Astrocyte (in vitro differentiated cells and primary cell): Measurements from ENCODE around the gene NTRK3. TPM values are rescaled to one million over a fixed set of nuclear protein-coding genes. Genes with fewer than 3 reads are reported as not detected.

Experiments used
- DNase-seq: peaks from one replicate; pipeline ENCODE4 v3.0.0-alpha.2; 2010; ENCODE audit warnings: low read depth
- FAIRE-seq: peaks from 2 replicates; lab custom pipeline; 2011; peaks lifted over from hg19 to GRCh38; lab: Jason Lieb, UNC
- H2AFZ ChIP-seq: 2 replicates; pipeline ENCODE4 v1.6.0; 2012; ENCODE audit warnings: low read depth, low read length, inconsistent platforms
- H3K27ac ChIP-seq: 2 replicates; pipeline ENCODE4 v1.5.1; 2011; ENCODE audit warnings: low read depth, low read length, inconsistent platforms
- H3K27me3 ChIP-seq: 2 replicates; pipeline ENCODE4 v1.6.0; 2011; ENCODE audit warnings: low read length, inconsistent platforms; ENCODE audit not compliant: insufficient read depth
- H3K36me3 ChIP-seq: 2 replicates; pipeline ENCODE4 v1.5.1; 2011; ENCODE audit warnings: low read length, inconsistent platforms; ENCODE audit not compliant: insufficient read depth
- H3K4me1 ChIP-seq: 2 replicates; pipeline ENCODE4 v1.5.1; 2011; ENCODE audit warnings: low read length, inconsistent platforms; ENCODE audit not compliant: insufficient read depth
- H3K4me2 ChIP-seq: 2 replicates; pipeline ENCODE4 v1.6.0; 2012; ENCODE audit warnings: low read length, inconsistent platforms
- H3K4me3 ChIP-seq: 2 replicates; pipeline ENCODE4 v1.5.1; 2011; ENCODE audit warnings: low read depth, mild to moderate bottlenecking, low read length, inconsistent platforms; ENCODE audit not compliant: insufficient read depth
- H3K79me2 ChIP-seq: 2 replicates; pipeline ENCODE4 v1.6.0; 2012; ENCODE audit warnings: mild to moderate bottlenecking, low read length, inconsistent platforms; ENCODE audit not compliant: insufficient read depth
- H3K9ac ChIP-seq: 2 replicates; pipeline ENCODE4 v1.6.0; 2012; ENCODE audit warnings: mild to moderate bottlenecking, low read length, inconsistent platforms
- H3K9me3 ChIP-seq: 2 replicates; pipeline ENCODE4 v1.5.1; 2012; ENCODE audit warnings: low read depth, mild to moderate bottlenecking, low read length, inconsistent platforms; ENCODE audit not compliant: insufficient read depth
- H4K20me1 ChIP-seq: 2 replicates; pipeline ENCODE4 v1.6.0; 2012; ENCODE audit warnings: low read length, inconsistent platforms; ENCODE audit not compliant: insufficient read depth
- H3K27ac Mint-ChIP-seq: one replicate; pipeline ENCODE4 v1.8.0; 2021; ENCODE audit warnings: mild to moderate bottlenecking, mixed read lengths; ENCODE audit not compliant: unreplicated experiment
- H3K27me3 Mint-ChIP-seq: one replicate; pipeline ENCODE4 v1.8.0; 2021; ENCODE audit warnings: low read depth, mixed read lengths; ENCODE audit not compliant: unreplicated experiment
- H3K36me3 Mint-ChIP-seq: one replicate; pipeline ENCODE4 v1.8.0; 2021; ENCODE audit warnings: low read depth, mixed read lengths; ENCODE audit not compliant: unreplicated experiment
- H3K4me1 Mint-ChIP-seq: one replicate; pipeline ENCODE4 v1.8.0; 2021; ENCODE audit warnings: low read depth, mixed read lengths; ENCODE audit not compliant: unreplicated experiment
- H3K4me3 Mint-ChIP-seq: one replicate; pipeline ENCODE4 v1.8.0; 2021; ENCODE audit warnings: mild to moderate bottlenecking, moderate library complexity, mixed read lengths; ENCODE audit not compliant: unreplicated experiment
- H3K9me3 Mint-ChIP-seq: one replicate; pipeline ENCODE4 v1.8.0; 2021; ENCODE audit warnings: mild to moderate bottlenecking, mixed read lengths; ENCODE audit not compliant: unreplicated experiment
- CTCF ChIP-seq: IDR thresholded peaks from 2 replicates; pipeline ENCODE4 v1.5.1; 2011; ENCODE audit warnings: low read depth, mild to moderate bottlenecking, inconsistent platforms, low read length, moderate library complexity; ENCODE audit not compliant: insufficient read depth
- EZH2 ChIP-seq: IDR thresholded peaks from 2 replicates; pipeline ENCODE4 v1.6.1; 2012; ENCODE audit warnings: mild to moderate bottlenecking, low read length, inconsistent platforms; ENCODE audit not compliant: insufficient read depth
- total RNA-seq: library from RNA; stranded (reverse); gene quantifications from 2 replicates; pipeline ENCODE4 v1.2.1, GENCODE V29; 2021

The NTRK3 gene
- total RNA-seq, 1 donor from 2014 or later = 12.9 TPM

- Histone ChIP-seq H3K4me1 (peaks cover 3% of the 10 kb centered on the region), H4K20me1 (no peaks in the 10 kb centered on the region), H3K9me3 (no peaks in the 10 kb centered on the region), H2AFZ (no peak overlapping the region), H3K27me3 (no peaks in the 10 kb centered on the region), H3K4me2 (no peak overlapping the region), H3K27ac (no peak overlapping the region), H3K4me3 (no peak overlapping the region), H3K9ac (no peak overlapping the region), H3K36me3 (no peaks in the 10 kb centered on the region), H3K79me2 (no peaks in the 10 kb centered on the region)
- no peaks in the 10 kb centered on the region for H3K9me3 Mint-ChIP-seq
- no peak for DNase-seq
- no peak overlapping the region for H3K27ac Mint-ChIP-seq
- no peak for FAIRE-seq
- H3K27me3 Mint-ChIP-seq = peaks cover 3% of the 10 kb centered on the region
- H3K4me3 Mint-ChIP-seq = no peak overlapping the region
- H3K36me3 Mint-ChIP-seq = peaks cover 2% of the 10 kb centered on the region
- no peak for TF ChIP-seq EZH2
- no peak for TF ChIP-seq CTCF
- H3K4me1 Mint-ChIP-seq = peaks cover 13% of the 10 kb centered on the region
Observed at GRCh38 chr15:88015228-88015860, 241.2 kb downstream of the NTRK3 start.

GRCh38 chr15:88014454-88015160, 241.9 kb downstream of the NTRK3 start:
- H4K20me1 ChIP-seq = no peaks in the 10 kb centered on the region

More at GRCh38 chr15:88014454-88015160, 241.9 kb downstream of the NTRK3 start:
- H2AFZ ChIP-seq = no peak overlapping the region
- peaks cover 3% of the 10 kb centered on the region for H3K4me1 ChIP-seq
- H3K36me3 ChIP-seq = no peaks in the 10 kb centered on the region
- H3K9me3 ChIP-seq = no peaks in the 10 kb centered on the region
- no peaks in the 10 kb centered on the region for H3K27me3 Mint-ChIP-seq
- no peak overlapping the region for H3K4me2 ChIP-seq
- TF ChIP-seq EZH2 = no peak
- TF ChIP-seq CTCF = no peak
- H3K27ac Mint-ChIP-seq = no peak overlapping the region
- peaks cover 8% of the 10 kb centered on the region for H3K4me1 Mint-ChIP-seq
- no peak overlapping the region for H3K27ac ChIP-seq
- no peak overlapping the region for H3K4me3 Mint-ChIP-seq
- H3K27me3 ChIP-seq = no peaks in the 10 kb centered on the region
- H3K36me3 Mint-ChIP-seq = no peaks in the 10 kb centered on the region
- FAIRE-seq = no peak
- no peak overlapping the region for H3K9ac ChIP-seq
- DNase-seq = no peak
- no peak overlapping the region for H3K4me3 ChIP-seq
- no peaks in the 10 kb centered on the region for H3K9me3 Mint-ChIP-seq
- H3K79me2 ChIP-seq = no peaks in the 10 kb centered on the region
